Neural cell (in vitro differentiated cells): Measurements from ENCODE around the gene CACNA1H.

ENCODE experiments used
- EP300 ChIP-seq: fragments of 450-650 bp; conservative IDR thresholded peaks from 2 replicates; pipeline ENCODE4 v1.6.1; 2014; ENCODE audit warnings: antibody characterized with exemption, mild to moderate bottlenecking, moderate library complexity; ENCODE audit not compliant: poor library complexity, severe bottlenecking
- EZH2 ChIP-seq: fragments of 200-600, 300-800 bp; shearing (Covaris generic), sonication (generic); IDR thresholded peaks from 2 replicates; pipeline ENCODE4 v1.6.1; 2014; ENCODE audit warnings: antibody characterized with exemption, low read length, borderline replicate concordance, mild to moderate bottlenecking; ENCODE audit not compliant: insufficient read depth, poor library complexity, severe bottlenecking
- MXI1 ChIP-seq: fragments of 450-650 bp; conservative IDR thresholded peaks from 2 replicates; pipeline ENCODE4 v1.6.1; 2014; ENCODE audit warnings: antibody characterized with exemption, mild to moderate bottlenecking; ENCODE audit not compliant: poor library complexity, severe bottlenecking
- POLR2AphosphoS5 ChIP-seq: IDR thresholded peaks from 2 replicates; pipeline ENCODE4 v1.6.1; 2012
- RAD21 ChIP-seq: fragments of 450-650 bp; conservative IDR thresholded peaks from 2 replicates; pipeline ENCODE4 v1.6.1; 2014; ENCODE audit warnings: antibody characterized with exemption, mild to moderate bottlenecking, moderate library complexity
- SMC3 ChIP-seq: fragments of 450-650 bp; conservative IDR thresholded peaks from 2 replicates; pipeline ENCODE4 v1.6.1; 2014; ENCODE audit warnings: antibody characterized with exemption, mild to moderate bottlenecking, moderate library complexity; ENCODE audit not compliant: poor library complexity
- TAF1 ChIP-seq: IDR thresholded peaks from 2 replicates; pipeline ENCODE4 v1.6.1; 2012; ENCODE audit warnings: low read depth
- TF ChIP-seq, protein P1 (sequence below): fragments of 450-650 bp; IDR thresholded peaks from 2 replicates; pipeline ENCODE4 v1.5.1; 2014; ENCODE audit warnings: antibody characterized with exemption, mild to moderate bottlenecking, moderate library complexity; ENCODE audit not compliant: poor library complexity, severe bottlenecking
- TF ChIP-seq, protein P2 (sequence below): IDR thresholded peaks from 2 replicates; pipeline ENCODE4 v1.6.1; 2012; ENCODE audit warnings: borderline replicate concordance

DNA sequence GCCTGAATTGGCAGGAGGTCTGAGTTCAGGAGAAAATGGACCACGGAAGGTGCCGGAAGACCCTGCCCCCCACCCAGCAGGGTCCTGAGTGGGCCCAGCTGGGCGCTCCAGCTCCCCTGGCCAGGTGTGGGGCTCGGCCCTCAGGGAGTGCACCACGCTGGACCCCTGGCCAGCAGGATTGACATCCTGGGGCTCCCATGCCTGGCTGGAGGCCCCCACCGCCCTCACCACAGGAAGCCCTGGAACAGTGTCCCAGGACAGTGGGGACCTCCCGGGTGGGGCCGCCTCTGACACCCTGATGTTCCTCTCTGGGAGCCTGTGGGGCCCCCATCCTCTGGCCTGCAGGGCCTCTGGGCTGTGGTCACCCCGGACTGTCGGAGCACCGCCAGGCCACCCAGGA, 28.1 kb upstream of the CACNA1H start:
- no peak for TF ChIP-seq EP300
- TF ChIP-seq, protein P1, sequence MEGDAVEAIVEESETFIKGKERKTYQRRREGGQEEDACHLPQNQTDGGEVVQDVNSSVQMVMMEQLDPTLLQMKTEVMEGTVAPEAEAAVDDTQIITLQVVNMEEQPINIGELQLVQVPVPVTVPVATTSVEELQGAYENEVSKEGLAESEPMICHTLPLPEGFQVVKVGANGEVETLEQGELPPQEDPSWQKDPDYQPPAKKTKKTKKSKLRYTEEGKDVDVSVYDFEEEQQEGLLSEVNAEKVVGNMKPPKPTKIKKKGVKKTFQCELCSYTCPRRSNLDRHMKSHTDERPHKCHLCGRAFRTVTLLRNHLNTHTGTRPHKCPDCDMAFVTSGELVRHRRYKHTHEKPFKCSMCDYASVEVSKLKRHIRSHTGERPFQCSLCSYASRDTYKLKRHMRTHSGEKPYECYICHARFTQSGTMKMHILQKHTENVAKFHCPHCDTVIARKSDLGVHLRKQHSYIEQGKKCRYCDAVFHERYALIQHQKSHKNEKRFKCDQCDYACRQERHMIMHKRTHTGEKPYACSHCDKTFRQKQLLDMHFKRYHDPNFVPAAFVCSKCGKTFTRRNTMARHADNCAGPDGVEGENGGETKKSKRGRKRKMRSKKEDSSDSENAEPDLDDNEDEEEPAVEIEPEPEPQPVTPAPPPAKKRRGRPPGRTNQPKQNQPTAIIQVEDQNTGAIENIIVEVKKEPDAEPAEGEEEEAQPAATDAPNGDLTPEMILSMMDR: no peak
- no peak for TF ChIP-seq SMC3
- no peak for TF ChIP-seq RAD21
- no peak for TF ChIP-seq TAF1
- no peak for TF ChIP-seq POLR2AphosphoS5
- TF ChIP-seq, protein P2, sequence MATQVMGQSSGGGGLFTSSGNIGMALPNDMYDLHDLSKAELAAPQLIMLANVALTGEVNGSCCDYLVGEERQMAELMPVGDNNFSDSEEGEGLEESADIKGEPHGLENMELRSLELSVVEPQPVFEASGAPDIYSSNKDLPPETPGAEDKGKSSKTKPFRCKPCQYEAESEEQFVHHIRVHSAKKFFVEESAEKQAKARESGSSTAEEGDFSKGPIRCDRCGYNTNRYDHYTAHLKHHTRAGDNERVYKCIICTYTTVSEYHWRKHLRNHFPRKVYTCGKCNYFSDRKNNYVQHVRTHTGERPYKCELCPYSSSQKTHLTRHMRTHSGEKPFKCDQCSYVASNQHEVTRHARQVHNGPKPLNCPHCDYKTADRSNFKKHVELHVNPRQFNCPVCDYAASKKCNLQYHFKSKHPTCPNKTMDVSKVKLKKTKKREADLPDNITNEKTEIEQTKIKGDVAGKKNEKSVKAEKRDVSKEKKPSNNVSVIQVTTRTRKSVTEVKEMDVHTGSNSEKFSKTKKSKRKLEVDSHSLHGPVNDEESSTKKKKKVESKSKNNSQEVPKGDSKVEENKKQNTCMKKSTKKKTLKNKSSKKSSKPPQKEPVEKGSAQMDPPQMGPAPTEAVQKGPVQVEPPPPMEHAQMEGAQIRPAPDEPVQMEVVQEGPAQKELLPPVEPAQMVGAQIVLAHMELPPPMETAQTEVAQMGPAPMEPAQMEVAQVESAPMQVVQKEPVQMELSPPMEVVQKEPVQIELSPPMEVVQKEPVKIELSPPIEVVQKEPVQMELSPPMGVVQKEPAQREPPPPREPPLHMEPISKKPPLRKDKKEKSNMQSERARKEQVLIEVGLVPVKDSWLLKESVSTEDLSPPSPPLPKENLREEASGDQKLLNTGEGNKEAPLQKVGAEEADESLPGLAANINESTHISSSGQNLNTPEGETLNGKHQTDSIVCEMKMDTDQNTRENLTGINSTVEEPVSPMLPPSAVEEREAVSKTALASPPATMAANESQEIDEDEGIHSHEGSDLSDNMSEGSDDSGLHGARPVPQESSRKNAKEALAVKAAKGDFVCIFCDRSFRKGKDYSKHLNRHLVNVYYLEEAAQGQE: no peak
- TF ChIP-seq EZH2: no peak
- no peak for TF ChIP-seq MXI1
